Measurements from ENCODE around the gene PAQR9. TPM values are rescaled to one million over a fixed set of nuclear protein-coding genes. Genes with fewer than 3 reads are reported as not detected.

Gene PAQR9
- total and polyA plus RNA-seq, 2 donors (not counting 1 experiment from before 2014, with no cell fraction given), result not detected

DNA sequence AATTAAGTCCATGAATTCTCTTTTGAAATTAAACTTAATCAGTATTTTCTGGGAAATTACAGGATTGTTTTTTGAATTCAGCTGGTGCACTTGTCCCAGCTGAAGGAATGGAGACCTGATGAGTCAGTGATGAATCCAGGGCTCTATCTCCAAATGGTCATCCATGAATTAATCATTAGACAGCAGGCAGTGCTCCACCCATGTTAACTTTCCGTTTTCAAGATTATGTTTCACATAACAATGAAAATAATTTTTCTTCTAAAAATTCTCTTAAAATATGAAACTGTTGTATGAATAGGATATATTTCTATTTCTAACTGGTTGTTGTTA is 13.9 kb upstream of the PAQR9 start:
- H3K27ac ChIP-seq (ENCODE audit: insufficient read depth, low read length), result no peak overlapping the region
- no peaks in the 10 kb centered on the region for H3K79me2 ChIP-seq (ENCODE audit: control insufficient read depth, insufficient read depth, low read length)
- TF ChIP-seq, protein P1, sequence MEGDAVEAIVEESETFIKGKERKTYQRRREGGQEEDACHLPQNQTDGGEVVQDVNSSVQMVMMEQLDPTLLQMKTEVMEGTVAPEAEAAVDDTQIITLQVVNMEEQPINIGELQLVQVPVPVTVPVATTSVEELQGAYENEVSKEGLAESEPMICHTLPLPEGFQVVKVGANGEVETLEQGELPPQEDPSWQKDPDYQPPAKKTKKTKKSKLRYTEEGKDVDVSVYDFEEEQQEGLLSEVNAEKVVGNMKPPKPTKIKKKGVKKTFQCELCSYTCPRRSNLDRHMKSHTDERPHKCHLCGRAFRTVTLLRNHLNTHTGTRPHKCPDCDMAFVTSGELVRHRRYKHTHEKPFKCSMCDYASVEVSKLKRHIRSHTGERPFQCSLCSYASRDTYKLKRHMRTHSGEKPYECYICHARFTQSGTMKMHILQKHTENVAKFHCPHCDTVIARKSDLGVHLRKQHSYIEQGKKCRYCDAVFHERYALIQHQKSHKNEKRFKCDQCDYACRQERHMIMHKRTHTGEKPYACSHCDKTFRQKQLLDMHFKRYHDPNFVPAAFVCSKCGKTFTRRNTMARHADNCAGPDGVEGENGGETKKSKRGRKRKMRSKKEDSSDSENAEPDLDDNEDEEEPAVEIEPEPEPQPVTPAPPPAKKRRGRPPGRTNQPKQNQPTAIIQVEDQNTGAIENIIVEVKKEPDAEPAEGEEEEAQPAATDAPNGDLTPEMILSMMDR (conservative IDR thresholded peaks at IDR 0.05 in 1 of 2, IDR thresholded peaks at IDR 0.05 in 1 of 2; ENCODE audit: low read depth in 1 of 2, low read length in 2 of 2), result no peak
- no peak for TF ChIP-seq EZH2 (IDR thresholded peaks at IDR 0.05; ENCODE audit: low read length, missing control alignments)
- DNase-seq (ENCODE audit: low read depth in 2 of 2), result peak in 1 of 2 donors; percentile 53
- H3K36me3 ChIP-seq (ENCODE audit: control insufficient read depth, insufficient read depth, low read length), result no peaks in the 10 kb centered on the region
- H3K4me2 ChIP-seq (ENCODE audit: extremely low read depth, insufficient read depth, low read length), result no peak overlapping the region
- no peaks in the 10 kb centered on the region for H4K20me1 ChIP-seq (ENCODE audit: control insufficient read depth, extremely low read depth, insufficient read depth, low read length)
- H3K9ac ChIP-seq (ENCODE audit: insufficient read depth, low read length), result no peak overlapping the region
- no peaks in the 10 kb centered on the region for H3K9me3 ChIP-seq (ENCODE audit: control insufficient read depth, insufficient read depth, low read depth, low read length)
- H3K4me1 ChIP-seq (ENCODE audit: control insufficient read depth, extremely low read depth, insufficient read depth, low read length), result peaks cover 3% of the 10 kb centered on the region
- H3K4me3 ChIP-seq (replicated peaks in 1 of 4; ENCODE audit: control extremely low read depth in 1 of 4, insufficient read depth in 1 of 4, low read depth in 3 of 4, low read length in 4 of 4), result no peak overlapping the region
- H2AFZ ChIP-seq (ENCODE audit: low read length), result no peak overlapping the region
- no peaks in the 10 kb centered on the region for H3K27me3 ChIP-seq (ENCODE audit: control insufficient read depth, insufficient read depth, low read length)

DNA sequence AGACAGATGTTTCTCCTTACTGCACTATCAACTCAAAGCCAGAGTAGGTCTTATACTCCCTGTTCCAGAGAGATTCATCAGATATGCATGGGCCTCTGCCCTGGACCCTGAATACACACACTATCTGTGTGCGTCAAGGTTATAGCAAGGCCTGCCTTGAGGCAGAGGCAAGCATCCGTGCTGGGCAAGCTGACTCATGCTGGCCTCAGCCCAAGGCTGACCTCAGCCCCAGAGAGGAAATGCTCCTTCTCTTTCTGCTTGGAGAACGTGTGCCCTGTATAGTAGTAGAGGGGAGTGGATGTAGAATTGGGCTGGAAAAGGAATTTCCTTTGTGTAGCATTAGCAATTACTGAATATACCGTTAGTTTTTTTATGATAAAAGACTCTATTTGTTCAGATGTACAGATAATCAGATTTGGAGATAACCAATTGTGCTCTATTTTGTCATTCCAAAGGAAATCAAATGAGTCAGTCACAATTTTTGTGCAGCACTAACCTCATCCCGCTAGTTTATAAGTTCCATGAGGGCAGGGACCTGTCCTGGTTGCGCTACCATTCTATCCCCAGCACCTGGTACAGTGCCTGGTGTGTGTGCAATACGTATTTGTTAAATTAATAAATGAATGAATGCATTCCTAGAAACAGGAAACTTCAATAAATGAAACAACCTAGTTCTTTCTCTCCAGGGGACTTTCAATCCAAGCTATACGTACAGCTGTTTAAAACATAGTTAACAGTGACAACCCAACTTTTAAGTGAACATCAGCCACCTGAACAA is 13.3 kb upstream of the PAQR9 start:
- DNase-seq (ENCODE audit: low read depth in 2 of 2), result peak; percentile 91 to 96
- Histone ChIP-seq H3K9ac (ENCODE audit: insufficient read depth, low read length) (no peak overlapping the region), H3K4me2 (ENCODE audit: extremely low read depth, insufficient read depth, low read length) (no peak overlapping the region), H3K9me3 (ENCODE audit: control insufficient read depth, insufficient read depth, low read depth, low read length) (no peaks in the 10 kb centered on the region), H2AFZ (ENCODE audit: low read length) (no peak overlapping the region), H3K79me2 (ENCODE audit: control insufficient read depth, insufficient read depth, low read length) (no peaks in the 10 kb centered on the region), H4K20me1 (ENCODE audit: control insufficient read depth, extremely low read depth, insufficient read depth, low read length) (no peaks in the 10 kb centered on the region), H3K27me3 (ENCODE audit: control insufficient read depth, insufficient read depth, low read length) (no peaks in the 10 kb centered on the region), H3K4me1 (ENCODE audit: control insufficient read depth, extremely low read depth, insufficient read depth, low read length) (peaks cover 3% of the 10 kb centered on the region), H3K27ac (ENCODE audit: insufficient read depth, low read length) (no peak overlapping the region), H3K4me3 (replicated peaks in 1 of 4; ENCODE audit: control extremely low read depth in 1 of 4, insufficient read depth in 1 of 4, low read depth in 3 of 4, low read length in 4 of 4) (no peak overlapping the region), H3K36me3 (ENCODE audit: control insufficient read depth, insufficient read depth, low read length) (no peaks in the 10 kb centered on the region)
- TF ChIP-seq, protein P1 (conservative IDR thresholded peaks at IDR 0.05 in 1 of 2, IDR thresholded peaks at IDR 0.05 in 1 of 2; ENCODE audit: low read depth in 1 of 2, low read length in 2 of 2), result no peak
- TF ChIP-seq EZH2 (IDR thresholded peaks at IDR 0.05; ENCODE audit: low read length, missing control alignments), result no peak

DNA sequence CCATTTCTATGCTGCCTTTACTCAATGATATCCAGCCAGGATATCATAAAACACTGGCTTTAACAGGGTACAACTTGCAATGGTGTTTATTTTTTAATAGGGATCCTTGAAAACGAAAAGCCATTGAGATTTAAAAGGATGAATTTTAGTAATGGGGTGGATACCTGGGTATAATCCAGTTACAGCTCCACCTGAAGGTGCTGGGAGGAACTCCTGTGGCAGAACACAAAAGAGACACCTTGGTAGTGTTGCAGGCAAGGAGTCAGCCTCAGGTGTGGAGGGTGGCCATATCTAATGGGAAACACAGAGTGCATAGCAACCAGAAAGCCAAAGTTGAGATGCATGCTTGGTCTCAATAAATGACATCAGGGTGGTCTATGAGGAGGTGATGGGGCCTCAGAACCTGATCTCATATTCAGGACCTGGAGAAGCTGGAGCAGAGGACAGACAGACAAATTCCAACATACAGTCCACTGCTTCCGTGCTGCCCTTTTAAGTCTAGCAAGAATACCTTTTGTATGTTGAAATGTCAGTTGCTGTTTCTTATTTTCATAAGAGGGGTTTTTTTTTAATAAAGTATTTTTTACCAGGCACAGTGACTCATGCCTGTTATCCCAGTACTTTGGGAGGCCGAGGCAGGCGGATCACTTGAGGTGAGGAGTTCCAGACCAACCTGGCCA is 12.0 kb upstream of the PAQR9 start:
- H3K4me3 ChIP-seq (replicated peaks in 1 of 4; ENCODE audit: control extremely low read depth in 1 of 4, insufficient read depth in 1 of 4, low read depth in 3 of 4, low read length in 4 of 4), result no peak overlapping the region
- H3K9ac ChIP-seq (ENCODE audit: insufficient read depth, low read length), result no peak overlapping the region
- no peaks in the 10 kb centered on the region for H3K27me3 ChIP-seq (ENCODE audit: control insufficient read depth, insufficient read depth, low read length)
- H2AFZ ChIP-seq (ENCODE audit: low read length), result no peak overlapping the region
- H3K9me3 ChIP-seq (ENCODE audit: control insufficient read depth, insufficient read depth, low read depth, low read length), result no peaks in the 10 kb centered on the region
- no peak for DNase-seq (ENCODE audit: low read depth in 2 of 2)
- H4K20me1 ChIP-seq (ENCODE audit: control insufficient read depth, extremely low read depth, insufficient read depth, low read length), result no peaks in the 10 kb centered on the region
- no peak overlapping the region for H3K4me2 ChIP-seq (ENCODE audit: extremely low read depth, insufficient read depth, low read length)
- H3K4me1 ChIP-seq (ENCODE audit: control insufficient read depth, extremely low read depth, insufficient read depth, low read length), result peaks cover 3% of the 10 kb centered on the region
- no peaks in the 10 kb centered on the region for H3K36me3 ChIP-seq (ENCODE audit: control insufficient read depth, insufficient read depth, low read length)
- no peak for TF ChIP-seq EZH2 (IDR thresholded peaks at IDR 0.05; ENCODE audit: low read length, missing control alignments)
- no peaks in the 10 kb centered on the region for H3K79me2 ChIP-seq (ENCODE audit: control insufficient read depth, insufficient read depth, low read length)
- H3K27ac ChIP-seq (ENCODE audit: insufficient read depth, low read length), result no peak overlapping the region
